NCI-H2227 treated with DMSO at 0.1 percent for 48 hours (cell line): ENCODE results near the gene WWC2.
A peak's percentile ranks its signal among the peaks of the same experiment; 100 is the strongest.

ENCODE experiments used
- DNase-seq: peaks from one replicate; lab custom pipeline; 2025; lab: John Stamatoyannopoulos, UW

WWC2 gene

GRCh38 chr4:183256756-183257385, 157.8 kb downstream of the WWC2 start:
- no peak for DNase-seq

- DNase-seq = no peak
These were observed 158.8 kb downstream of the WWC2 start for GRCh38 chr4:183257808-183258207.

- DNase-seq = no peak
These were observed 161.6 kb downstream of the WWC2 start for GRCh38 chr4:183260491-183261151.

GRCh38 chr4:183261953-183262775, 163.1 kb downstream of the WWC2 start:
- DNase-seq = peak; percentile 36

GRCh38 chr4:183262776-183263100, 163.7 kb downstream of the WWC2 start:
- DNase-seq = no peak

GRCh38 chr4:183263787-183264386, 164.8 kb downstream of the WWC2 start:
- peak; percentile 10 for DNase-seq

GRCh38 chr4:183264614-183265013, 165.6 kb downstream of the WWC2 start:
- DNase-seq = no peak

GRCh38 chr4:183266371-183266770, 167.3 kb downstream of the WWC2 start:
- no peak for DNase-seq

- no peak for DNase-seq
These were observed 169.5 kb downstream of the WWC2 start for GRCh38 chr4:183268556-183268955.

GRCh38 chr4:183272384-183272783, 173.3 kb downstream of the WWC2 start:
- no peak for DNase-seq

- DNase-seq = no peak
These were observed 177.0 kb downstream of the WWC2 start for GRCh38 chr4:183276106-183276505.

GRCh38 chr4:183284258-183284785, 185.3 kb downstream of the WWC2 start:
- no peak for DNase-seq

- DNase-seq = no peak
These were observed 185.9 kb downstream of the WWC2 start for GRCh38 chr4:183284965-183285364.

- DNase-seq = no peak
These were observed 186.8 kb downstream of the WWC2 start for GRCh38 chr4:183285886-183286285.

GRCh38 chr4:183286590-183287308, 187.7 kb downstream of the WWC2 start:
- no peak for DNase-seq

- DNase-seq = no peak
These were observed 188.2 kb downstream of the WWC2 start for GRCh38 chr4:183287309-183287659.

- DNase-seq = no peak
These were observed 188.6 kb downstream of the WWC2 start for GRCh38 chr4:183287677-183288076.

GRCh38 chr4:183288955-183289354, 189.9 kb downstream of the WWC2 start:
- DNase-seq = no peak

- DNase-seq = no peak
These were observed 190.6 kb downstream of the WWC2 start for GRCh38 chr4:183289688-183290087.

GRCh38 chr4:183291070-183291469, 192.0 kb downstream of the WWC2 start:
- peak; percentile 9 for DNase-seq

- DNase-seq = no peak
These were observed 196.7 kb downstream of the WWC2 start for GRCh38 chr4:183295711-183296110.

GRCh38 chr4:183297675-183298074, 198.6 kb downstream of the WWC2 start:
- DNase-seq = no peak
